UCSD-AML1 (cell line): Measurements from ENCODE around the gene EPHA2.

ENCODE experiments used
- DNase-seq: peaks from one replicate; lab custom pipeline; 2025; ENCODE audit not compliant: unreplicated experiment; lab: John Stamatoyannopoulos, UW

The EPHA2 gene

GRCh38 chr1:16151196-16151994 lies 4.5 kb downstream of the EPHA2 start:
- peak; percentile 56 for DNase-seq

DNA sequence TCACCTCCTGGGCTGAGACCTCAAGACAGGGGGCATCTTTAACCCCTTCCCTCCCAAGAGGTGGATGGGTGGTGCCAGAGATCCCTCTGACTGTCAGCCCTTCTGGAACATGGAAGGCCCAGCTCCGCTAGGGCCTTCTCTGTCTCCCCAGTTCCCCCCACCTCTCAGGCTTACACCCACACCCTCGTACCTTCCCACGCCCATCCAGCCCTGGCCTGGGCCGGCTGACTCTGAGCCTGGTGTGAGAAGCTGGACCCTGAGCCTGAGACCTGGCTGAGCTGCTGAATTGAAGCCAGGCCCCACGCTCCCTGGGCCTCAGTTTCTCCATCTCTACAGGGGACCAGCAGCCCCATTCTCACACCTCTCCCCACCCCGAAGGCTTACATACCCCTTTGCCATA lies 5.4 kb downstream of the EPHA2 start:
- no peak for DNase-seq

GRCh38 chr1:16149702-16150488 lies 6.0 kb downstream of the EPHA2 start:
- no peak for DNase-seq

GRCh38 chr1:16149146-16149545 lies 6.7 kb downstream of the EPHA2 start:
- no peak for DNase-seq

DNA sequence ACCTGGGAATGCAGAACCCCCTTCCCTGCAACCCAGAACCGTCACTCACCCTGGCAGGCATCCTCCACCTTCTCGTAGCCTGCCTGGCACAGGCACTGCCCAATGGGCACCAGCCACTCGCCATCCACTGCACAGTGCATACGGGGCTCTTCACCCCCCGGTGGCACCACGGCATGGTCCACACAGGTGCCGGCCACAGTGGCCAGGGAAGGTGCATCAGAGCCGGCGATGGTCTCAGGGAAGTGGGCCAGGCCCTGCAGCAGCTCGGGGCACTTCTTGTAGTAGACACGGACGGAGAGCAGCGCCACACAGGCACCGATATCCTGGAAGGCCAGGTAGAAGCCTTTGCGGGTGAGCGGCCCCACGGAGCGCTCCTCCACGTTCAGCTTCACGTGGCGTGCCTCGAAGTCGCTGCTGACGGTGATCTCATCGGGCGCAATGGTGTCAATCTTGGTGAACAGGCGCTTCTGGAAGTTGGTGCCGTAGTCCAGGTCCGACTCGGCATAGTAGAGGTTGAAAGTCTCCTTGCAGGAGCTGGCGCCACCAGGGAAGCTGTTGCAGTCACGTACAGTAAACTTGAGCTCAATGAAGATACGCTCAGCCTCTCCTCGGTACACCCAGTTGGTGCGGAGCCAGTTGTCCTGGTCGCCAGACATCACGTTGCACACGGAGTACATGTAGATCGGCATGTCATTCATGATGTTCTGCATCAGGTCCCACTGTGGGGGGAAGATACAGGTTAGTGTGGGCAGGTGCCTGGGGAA lies 7.4 kb downstream of the EPHA2 start:
- DNase-seq, result no peak

DNA sequence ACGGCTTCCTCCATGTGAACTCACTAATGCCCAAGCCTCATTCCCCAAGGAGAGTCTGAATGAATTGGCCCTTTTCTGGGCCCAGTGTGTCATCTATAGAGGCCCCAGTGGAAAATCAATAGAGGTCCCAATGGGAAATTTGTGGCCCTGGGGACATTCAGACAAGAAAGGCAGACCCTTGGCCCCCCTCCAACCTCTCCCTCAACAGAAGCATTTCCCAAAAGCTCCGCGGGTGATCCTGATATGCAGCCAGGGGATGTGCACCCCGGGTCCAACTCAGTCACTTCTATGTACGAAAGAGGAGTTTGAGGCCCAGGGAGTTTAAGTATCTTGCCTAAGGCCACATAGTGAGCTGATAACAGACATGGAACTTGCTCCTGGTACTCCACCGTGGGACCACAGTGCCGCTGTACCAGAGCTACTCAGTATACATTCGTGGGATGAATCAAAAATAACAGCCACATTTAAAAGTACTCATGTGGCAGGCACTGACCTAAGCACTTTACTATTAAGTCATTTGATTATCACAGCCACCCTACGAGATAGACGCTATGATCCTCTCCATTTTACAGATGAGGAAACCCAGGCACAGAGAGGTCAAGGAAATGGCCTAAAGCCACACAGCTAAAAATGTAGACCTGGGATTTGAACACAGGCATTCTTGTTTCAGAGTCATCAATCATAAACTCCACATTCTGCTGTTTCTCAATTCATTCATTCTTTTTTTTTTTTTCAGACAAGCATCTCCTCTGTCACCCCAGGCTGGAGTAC lies 8.5 kb downstream of the EPHA2 start:
- DNase-seq, result no peak

DNA sequence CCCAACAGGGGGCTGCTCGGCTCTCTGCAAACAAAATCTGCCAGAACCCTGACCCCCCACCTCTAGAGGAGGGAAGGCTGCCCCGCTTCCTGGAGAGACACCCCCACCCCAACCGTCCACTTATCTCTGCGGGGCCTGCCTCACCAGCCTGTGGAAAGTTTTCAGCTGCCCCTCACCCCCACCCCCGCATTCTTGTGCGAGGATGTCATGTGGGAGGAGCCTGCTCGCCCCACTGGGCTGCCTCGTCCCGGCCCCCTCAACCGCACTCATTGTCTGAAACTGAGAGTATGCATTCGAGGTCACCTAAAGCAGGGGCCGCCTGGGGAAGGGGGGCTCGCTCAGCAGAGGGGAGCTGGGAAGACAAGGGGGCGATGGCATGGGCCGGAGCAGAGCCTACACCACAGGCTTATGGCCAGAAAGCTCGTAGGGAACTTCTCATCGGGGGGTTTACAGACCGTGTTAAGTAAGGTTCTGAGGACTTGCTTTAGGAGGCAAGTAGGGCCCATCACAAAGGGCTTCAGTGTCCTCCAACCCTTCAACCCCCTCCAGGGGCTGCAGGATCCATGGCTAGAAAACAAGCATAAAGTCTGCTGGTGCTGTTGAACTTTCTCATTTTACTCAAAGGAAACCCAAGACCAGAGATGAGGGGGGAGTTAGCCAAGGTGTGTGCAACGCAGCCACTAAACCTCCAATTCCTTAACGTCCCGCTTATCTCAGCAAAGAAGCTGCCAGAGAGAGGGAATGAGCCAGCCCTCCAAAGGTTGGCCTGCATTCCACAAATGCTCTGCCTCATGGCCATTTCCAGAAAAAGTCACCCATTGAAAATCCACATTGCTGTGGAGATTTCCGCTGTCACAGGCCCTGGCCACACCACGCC lies 9.4 kb downstream of the EPHA2 start:
- no peak for DNase-seq

- no peak for DNase-seq
Observed at GRCh38 chr1:16145662-16146278, 10.1 kb downstream of the EPHA2 start.

DNA sequence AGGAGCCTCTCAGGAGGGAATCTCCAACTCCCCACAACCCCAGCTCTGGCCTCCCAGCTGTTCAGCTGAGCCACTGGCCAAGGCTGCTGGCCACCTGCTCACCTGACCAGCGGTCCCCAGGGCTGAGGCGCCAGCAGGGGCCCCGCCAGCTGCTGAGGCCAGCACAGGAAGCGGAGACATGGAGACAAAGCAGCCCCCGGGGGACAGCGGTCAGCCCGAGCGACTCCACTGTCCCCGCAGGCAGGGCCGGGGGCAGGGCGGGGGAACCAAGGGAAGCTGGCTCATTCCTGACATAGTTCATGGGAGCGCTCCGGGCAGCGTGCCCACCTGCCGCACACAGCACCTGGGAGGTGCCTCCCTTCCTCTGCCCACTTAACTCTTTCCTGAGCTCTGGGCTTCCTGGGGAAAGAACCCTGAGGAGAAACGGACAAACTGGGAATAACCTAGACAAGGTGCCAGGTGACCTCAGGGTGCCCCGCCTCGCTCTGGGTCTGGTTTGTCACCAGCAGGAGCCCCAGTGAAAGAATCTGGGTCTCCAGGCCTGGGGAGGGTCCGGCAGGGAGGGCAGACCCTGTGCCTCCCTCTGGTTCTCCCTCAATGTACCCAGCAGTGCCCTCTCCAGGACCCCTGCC lies 10.7 kb downstream of the EPHA2 start:
- no peak for DNase-seq

GRCh38 chr1:16144325-16145029 lies 11.4 kb downstream of the EPHA2 start:
- no peak for DNase-seq

DNA sequence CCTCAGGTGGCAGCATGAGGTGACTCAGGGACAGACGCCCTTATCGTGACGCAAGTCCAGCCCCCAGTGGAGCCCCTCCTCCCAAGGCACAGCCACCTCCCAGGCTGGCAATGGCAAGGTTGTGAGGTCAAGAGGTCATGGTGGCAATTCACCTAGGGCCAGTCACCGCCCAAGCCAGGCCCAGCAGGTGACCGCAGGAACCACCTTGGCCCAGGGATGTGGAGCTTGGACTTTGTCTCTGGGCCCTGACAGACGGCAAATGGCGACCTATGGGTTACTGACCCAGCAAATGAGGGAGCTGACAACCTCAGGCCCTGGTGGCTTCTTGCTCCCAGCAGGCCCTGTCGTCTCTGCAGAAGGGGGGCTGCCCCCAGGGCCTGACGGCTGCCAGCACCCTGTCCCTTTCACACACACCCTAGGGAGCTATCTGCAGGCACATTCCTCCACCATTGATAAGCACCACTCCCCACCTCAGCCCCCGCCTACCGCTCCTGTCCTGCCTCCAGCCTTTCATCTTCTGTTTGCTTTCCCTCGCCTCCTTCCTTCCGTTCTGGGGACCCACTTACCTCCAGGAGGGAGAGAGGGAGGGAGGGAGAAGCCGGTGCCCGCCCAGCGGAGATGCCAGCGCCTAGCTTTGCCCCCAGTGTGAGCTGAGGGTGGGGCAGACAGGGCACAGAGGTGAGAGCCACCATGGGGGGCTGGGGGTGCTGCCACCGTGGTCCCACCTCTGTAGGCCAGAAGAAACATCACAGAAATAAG lies 12.1 kb downstream of the EPHA2 start:
- no peak for DNase-seq

DNA sequence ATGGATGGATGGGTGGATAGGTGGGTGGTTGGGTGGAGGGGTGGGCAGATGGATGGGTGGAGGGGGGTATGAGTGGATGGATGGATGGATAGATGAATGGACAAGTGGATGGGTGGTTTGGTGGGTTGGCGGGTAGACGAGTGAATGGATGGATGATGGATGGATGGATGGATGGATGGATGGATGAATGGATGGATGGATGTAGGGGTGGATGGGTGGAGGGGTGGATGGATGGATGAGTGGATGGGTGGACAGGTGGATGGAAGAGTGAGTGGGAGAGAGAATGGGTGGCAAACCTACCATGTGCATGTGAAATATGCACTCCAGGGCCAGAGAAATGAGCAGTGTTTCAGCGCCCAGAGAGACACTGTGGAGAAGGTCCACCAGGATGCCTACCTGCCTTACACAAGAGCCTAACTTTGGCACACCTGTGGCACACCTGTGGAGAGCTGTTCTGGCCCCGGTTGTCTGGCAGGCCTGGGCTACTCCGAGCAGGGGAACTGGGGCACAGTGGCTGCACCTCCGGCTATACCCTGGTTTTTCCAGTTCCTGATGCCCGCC lies 12.8 kb downstream of the EPHA2 start:
- DNase-seq, result no peak

GRCh38 chr1:16142383-16142995 lies 13.4 kb downstream of the EPHA2 start:
- no peak for DNase-seq

DNA sequence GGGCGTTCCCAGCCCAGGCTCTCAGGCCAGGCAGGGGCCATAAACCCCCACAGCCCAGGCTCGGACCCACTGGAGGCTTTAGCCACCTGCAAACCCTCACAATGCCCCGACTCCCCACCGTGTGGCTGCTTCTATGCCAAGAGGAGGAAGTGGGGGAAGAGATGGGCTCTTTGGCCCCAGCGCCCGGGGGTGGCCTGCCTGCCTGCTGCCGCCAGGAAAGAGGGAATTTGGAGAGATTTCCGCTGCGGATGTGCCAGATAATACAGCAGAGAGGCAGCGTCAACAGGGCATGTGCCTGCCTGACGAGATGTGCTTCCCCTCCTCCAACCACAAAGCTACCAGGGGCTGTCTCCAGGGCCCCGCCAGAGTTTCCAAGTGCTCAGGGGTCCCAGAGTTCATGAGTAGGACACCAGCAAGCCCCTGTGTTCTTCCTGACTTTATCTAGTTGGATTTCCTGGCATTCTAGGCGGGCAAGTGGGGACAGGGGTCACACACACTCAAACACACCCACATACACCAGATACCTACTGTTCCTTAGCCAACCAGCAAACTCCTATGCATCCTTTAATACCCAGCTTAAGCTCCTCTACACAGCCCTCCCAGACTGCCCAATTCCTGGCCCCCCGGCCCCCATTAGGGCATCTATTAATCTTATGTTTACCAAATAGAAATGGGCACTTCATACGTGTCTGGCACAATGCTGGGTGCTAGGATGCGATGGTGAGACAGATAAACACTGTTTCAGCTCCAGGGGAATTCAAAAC lies 14.1 kb downstream of the EPHA2 start:
- DNase-seq, result no peak

DNA sequence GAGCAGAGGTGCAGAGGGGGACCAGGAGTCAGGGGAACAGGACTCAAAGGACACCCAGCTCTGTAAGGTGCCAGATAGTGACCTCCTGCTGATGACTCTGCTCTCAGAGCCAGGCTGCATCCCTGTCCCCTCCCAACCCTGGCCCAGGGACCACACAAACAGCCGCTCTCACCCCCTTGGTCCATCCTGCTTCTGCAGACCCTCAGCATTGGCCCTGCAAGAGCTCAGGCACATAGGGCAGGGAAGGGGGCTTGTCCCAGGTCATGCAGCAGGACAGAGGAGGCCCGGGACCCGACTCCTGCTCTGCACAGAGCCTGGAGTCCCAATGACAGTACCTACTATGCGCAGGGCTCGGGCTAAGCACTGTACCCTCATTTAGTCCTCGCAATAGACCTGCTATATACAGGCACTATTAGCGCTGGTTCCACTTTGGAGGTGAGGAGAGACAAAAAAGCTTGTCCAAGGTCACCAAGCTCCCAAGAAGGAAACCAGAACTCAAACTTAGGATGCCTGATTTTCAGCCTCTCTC lies 15.7 kb downstream of the EPHA2 start:
- DNase-seq, result no peak

DNA sequence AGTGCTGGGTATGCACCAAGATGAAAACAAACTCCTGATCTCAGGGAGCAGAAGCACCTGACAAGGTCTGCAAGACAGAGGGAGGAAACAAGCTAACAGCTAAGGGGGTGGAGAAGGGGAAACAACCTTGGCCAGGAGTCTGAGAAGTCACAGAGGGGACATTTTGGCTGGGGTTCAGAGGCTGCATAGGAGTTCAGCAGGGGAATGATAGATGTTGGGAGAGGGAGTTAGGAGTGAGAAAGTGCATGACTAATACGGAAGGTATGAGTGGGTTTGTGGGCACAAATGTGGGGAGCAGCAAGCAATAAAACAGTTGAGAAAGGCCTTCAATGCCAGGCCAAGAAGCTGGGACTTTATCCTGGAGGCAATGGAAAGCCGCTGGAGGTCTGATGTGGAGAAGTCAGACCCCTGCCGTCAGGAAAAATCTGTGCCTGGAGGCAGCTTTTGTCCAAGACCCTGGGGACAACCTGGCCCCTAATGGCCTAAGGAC lies 16.4 kb downstream of the EPHA2 start:
- no peak for DNase-seq
